IPS-20b (cell line): ENCODE measurements around the gene CXCL12.

Experiments
- H3K27ac ChIP-seq: one replicate; pipeline ENCODE4 v1.5.1; 2013; ENCODE audit warnings: low read length
- H3K27me3 ChIP-seq: 2 replicates; pipeline ENCODE4 v1.6.1; 2013; ENCODE audit warnings: mild to moderate bottlenecking, low read length, inconsistent platforms; ENCODE audit not compliant: insufficient read depth
- H3K36me3 ChIP-seq: 2 replicates; pipeline ENCODE4 v1.6.1; 2013; ENCODE audit warnings: low read depth, mild to moderate bottlenecking, inconsistent platforms, low read length, moderate library complexity; ENCODE audit not compliant: insufficient read depth
- H3K4me1 ChIP-seq: 2 replicates; pipeline ENCODE4 v1.6.1; 2013; ENCODE audit warnings: mild to moderate bottlenecking, control low read depth, inconsistent platforms, low read length, moderate library complexity; ENCODE audit not compliant: insufficient read depth
- H3K4me3 ChIP-seq: 2 replicates; pipeline ENCODE4 v1.5.1; 2013; ENCODE audit warnings: mild to moderate bottlenecking, low read length, inconsistent platforms
- H3K9ac ChIP-seq: 2 replicates; pipeline ENCODE4 v1.6.1; 2013; ENCODE audit warnings: low read depth, mild to moderate bottlenecking, inconsistent platforms, low read length, moderate library complexity
- H3K9me3 ChIP-seq: 2 replicates; pipeline ENCODE4 v1.6.1; 2013; ENCODE audit warnings: mild to moderate bottlenecking, low read depth, low read length, inconsistent platforms; ENCODE audit not compliant: insufficient read depth

Gene CXCL12

DNA sequence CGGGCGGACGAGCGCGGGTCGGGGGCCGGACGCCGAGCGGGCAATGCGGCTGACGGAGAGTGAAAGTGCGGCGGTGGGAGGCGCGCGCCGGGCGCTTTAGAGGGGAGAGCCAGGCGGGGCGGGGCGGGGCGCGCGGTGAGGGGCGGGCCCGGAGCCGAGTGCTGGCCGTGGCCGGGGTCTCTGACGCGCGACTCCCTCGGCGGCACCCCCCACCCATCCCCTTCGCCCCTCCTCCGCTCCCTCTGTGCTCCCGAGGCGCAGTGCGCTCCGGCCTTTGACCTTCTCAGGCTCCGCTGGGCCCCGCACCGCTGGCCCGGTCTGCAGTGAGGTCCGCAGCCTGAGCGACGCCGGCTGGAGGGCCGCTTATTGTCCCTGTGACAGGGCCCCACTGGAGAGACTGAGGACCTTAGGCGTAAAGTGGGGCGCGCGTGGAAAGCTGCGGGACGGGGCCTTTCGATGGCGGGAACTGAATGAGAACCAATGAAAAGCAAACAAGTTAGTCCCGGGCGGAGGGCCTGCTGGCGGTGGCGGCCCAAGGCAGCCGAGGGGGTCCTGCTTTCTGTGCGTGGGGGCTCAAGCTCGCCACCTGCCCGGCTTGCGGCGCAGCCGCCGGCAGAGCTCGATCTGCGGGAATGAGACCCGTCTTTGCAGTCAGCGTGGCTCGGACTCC is at the start of gene CXCL12:
Gene CXCL12 (minus strand): TSS at position 72 of the 670 bp plus-strand sequence. CDS start 92 bp downstream, outside the sequence.
- H3K4me1 ChIP-seq, result peaks cover 28% of the 10 kb centered on the region
- no peak within 1 kb of the TSS for H3K27ac ChIP-seq
- H3K9ac ChIP-seq, result peak within 1 kb of the TSS; percentile 60
- peaks cover 6% of the 10 kb centered on the region for H3K36me3 ChIP-seq
- H3K9me3 ChIP-seq, result no peaks in the 10 kb centered on the region
- H3K4me3 ChIP-seq, result peak within 1 kb of the TSS; percentile 91
- H3K27me3 ChIP-seq, result peaks cover 41% of the 10 kb centered on the region

DNA sequence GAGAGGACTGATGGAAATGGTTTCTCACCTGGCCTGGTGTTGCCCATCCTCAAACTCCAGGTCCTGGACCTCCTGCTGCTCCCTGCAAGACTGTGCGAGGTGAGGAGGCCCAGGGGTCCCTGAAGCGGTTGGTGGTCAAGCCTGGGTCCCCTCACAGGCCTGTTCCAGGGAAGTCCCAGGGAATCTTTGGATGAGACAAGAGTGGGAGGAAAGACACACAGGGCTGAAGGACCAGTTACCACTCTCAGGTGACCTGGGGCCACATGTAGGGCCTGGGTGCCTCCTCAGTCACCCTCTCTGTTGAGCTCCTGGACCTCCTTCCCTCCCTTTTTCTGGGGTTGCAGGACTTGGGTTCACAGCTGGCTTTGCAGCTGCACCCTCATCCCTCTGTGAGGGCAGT is 42.6 kb upstream of the CXCL12 start:
- no peak overlapping the region for H3K4me3 ChIP-seq
- no peak overlapping the region for H3K9ac ChIP-seq
- peaks cover under 1% of the 10 kb centered on the region for H3K9me3 ChIP-seq

DNA sequence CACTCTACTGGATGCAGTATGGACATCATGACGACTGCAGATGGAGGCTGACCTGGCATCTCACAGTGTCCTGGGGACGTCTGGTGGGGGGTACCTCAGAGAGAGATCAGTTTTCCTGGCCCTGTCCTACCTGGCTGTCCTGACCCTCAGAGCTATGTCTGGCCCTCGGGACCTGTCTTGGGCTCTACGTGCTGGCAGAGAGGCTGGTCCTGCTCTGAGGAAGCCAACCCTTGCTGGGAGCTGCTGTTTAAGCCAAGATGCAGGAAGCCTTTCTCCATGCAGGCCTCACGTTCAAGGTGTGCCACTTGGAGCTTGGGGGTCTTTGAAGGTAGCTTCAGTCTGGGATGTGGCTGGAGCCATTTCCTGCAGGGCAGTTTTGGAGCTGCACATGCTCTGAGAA is 42.1 kb upstream of the CXCL12 start:
- H3K4me1 ChIP-seq, result no peaks in the 10 kb centered on the region
- no peaks in the 10 kb centered on the region for H3K36me3 ChIP-seq
- H3K27ac ChIP-seq, result no peak overlapping the region
- no peaks in the 10 kb centered on the region for H3K27me3 ChIP-seq
- H3K9ac ChIP-seq, result no peak overlapping the region
- H3K4me3 ChIP-seq, result no peak overlapping the region
- H3K9me3 ChIP-seq, result no peaks in the 10 kb centered on the region; the same call in 1 of the 2 replicates

More for the DNA sequence above, 42.6 kb upstream of the CXCL12 start:
- Histone ChIP-seq H3K4me1 (no peaks in the 10 kb centered on the region), H3K27me3 (no peaks in the 10 kb centered on the region), H3K27ac (no peak overlapping the region), H3K36me3 (no peaks in the 10 kb centered on the region)

DNA sequence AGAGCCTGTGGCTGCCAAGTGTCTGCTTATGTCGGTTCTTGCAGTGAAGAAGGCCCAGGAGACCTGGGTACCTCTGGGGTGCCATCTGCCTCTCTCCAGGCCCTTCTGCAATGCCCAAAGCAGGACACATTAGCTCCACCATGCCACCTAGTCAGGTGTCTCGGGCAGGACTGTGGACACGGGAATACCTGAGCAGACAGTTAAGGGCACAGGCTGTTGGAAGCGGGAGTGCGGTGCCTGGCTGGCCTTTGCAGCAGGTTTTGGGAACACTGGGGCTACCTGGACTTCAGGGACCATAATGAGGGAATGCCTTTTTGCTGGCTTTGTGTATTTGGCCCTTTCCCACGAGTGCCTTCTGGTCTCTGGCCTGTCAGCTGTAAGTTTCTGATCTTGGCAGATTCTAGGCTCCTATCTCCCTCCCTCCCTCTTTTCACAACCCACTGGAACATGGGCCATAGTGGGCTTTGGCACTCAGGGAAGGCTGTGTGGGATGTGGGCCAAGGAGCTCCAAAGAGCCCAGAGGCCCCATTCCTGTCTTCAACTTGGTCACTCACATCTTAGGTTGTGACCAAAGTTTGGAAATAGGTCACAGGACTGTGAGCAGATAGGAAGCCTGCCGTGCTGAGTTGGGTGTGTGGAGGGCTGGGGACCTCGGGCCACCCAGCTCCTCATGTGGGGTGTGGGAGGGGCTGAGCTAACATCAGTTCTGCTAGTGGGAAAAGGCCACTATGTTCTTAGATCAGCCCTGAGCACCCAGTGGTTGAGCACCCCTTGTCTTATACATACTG is 41.5 kb upstream of the CXCL12 start:
- Histone ChIP-seq H3K36me3 (no peaks in the 10 kb centered on the region), H3K9me3 (no peaks in the 10 kb centered on the region; the same call in 1 of the 2 replicates), H3K9ac (no peak overlapping the region), H3K4me3 (no peak overlapping the region), H3K27ac (no peak overlapping the region), H3K27me3 (no peaks in the 10 kb centered on the region), H3K4me1 (no peaks in the 10 kb centered on the region)

DNA sequence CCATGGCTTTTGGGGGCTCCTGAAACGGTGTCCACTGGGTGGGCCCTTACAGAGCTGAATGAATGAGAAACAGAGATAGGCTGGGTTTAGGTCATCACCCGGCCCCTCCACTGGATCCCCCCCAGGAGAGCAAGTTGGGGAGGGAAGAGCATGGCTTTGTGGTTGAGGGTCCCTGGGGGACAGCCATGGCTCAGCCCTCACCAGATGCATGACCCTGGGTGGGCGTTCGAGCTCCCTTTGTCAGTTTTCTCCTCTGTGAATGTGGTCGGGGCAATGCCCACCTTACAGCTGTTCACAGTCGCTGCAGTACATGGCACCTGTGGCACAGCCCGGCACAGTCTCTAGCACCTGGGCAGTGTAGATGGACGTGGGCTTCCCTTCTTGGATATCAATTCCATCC is 40.6 kb upstream of the CXCL12 start:
- Histone ChIP-seq H3K36me3 (no peaks in the 10 kb centered on the region), H3K27me3 (no peaks in the 10 kb centered on the region), H3K27ac (no peak overlapping the region), H3K9me3 (no peaks in the 10 kb centered on the region), H3K4me1 (no peaks in the 10 kb centered on the region), H3K9ac (no peak overlapping the region), H3K4me3 (no peak overlapping the region)

DNA sequence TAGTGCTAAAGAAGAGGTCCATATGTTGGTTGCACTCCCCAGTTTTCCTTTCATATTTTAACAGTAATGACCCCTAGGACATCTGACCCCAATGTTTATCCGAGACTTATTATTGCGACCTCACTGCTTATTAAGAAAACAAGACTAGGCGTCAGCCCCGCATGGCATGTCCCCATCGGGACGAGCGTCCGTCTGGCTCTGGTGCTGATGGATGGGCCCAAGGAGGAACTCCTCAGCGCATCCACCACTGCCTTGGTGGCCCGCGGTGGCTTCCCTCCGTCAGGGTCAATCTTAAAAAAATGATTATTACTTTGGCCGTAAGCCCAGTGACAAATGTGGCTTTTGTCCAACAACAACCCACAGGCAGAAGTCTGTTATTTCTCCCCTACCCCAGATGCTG is 40.1 kb upstream of the CXCL12 start:
- Histone ChIP-seq H3K27me3 (no peaks in the 10 kb centered on the region), H3K4me1 (no peaks in the 10 kb centered on the region), H3K4me3 (no peak overlapping the region), H3K9ac (no peak overlapping the region), H3K36me3 (no peaks in the 10 kb centered on the region), H3K27ac (no peak overlapping the region), H3K9me3 (no peaks in the 10 kb centered on the region)

DNA sequence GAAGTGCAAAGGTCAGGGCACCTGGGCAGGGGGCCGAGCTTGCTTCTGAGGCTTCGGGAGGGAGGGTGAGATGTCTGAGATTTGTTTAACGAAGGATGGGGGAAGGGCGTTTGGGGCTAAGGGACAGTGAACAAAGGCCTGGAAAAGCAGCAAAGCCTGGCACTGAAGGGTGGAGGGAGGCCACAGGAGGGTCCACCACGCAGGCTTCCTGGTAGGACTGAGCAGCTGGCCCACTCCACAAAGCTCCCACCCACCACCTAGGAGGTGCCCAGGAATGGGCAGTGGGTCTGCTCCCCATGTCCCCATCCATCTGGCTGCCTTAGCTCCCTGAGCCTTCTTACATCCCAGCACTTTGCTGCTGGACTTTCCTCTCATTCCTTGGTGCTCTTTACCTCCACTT is 39.4 kb upstream of the CXCL12 start:
- Histone ChIP-seq H3K9me3 (no peaks in the 10 kb centered on the region), H3K4me3 (no peak overlapping the region), H3K9ac (no peak overlapping the region), H3K36me3 (no peaks in the 10 kb centered on the region), H3K27me3 (no peaks in the 10 kb centered on the region), H3K27ac (no peak overlapping the region), H3K4me1 (no peaks in the 10 kb centered on the region)

DNA sequence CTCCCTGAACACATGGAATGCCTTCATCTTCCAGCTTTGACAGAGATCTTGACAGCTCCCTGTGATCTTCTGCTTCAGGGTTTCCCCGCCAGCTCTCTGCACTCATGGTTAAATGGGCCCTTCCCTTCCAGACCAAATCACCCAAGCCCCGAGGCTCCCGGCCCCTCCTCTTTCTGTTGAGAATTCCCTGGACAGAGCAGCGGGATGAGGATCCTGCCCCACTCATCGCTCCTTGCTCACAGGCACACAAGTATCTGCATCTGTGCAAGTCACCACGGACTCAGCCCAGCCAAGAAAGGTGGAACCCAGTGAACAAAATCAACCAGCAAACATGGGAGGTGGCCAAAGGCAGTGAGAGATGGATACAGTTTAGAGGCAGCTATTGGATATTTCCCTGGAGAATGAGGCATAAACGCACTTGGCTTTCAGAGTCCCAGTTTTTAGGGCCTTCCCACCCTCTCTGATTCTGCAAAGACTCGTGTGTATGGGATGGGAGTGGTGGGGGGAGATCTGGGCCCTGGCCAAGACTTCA is 37.7 kb upstream of the CXCL12 start:
- H3K36me3 ChIP-seq, result no peaks in the 10 kb centered on the region
- no peak overlapping the region for H3K9ac ChIP-seq
- H3K27me3 ChIP-seq, result no peaks in the 10 kb centered on the region
- no peaks in the 10 kb centered on the region for H3K4me1 ChIP-seq
- no peaks in the 10 kb centered on the region for H3K9me3 ChIP-seq
- H3K27ac ChIP-seq, result no peak overlapping the region
- no peak overlapping the region for H3K4me3 ChIP-seq

DNA sequence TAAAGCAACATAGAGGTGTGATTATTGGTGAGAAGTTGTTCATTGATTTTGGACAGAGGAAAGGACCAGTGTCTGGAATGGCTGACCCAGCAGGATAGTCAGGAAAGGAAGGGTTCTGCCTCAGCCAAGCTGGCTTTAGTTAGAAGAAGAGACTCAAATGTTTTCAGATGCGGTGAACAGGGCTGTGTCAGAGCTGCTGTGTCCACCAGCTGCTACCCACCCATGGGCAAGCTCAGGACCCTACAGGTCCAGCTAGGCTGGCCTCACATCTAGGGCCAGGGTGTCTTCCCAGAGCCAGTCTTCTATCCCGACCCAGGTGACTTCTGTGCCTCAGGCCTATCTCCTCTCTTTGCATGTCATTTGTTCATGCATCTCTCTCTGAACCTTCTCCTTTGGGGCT is 37.3 kb upstream of the CXCL12 start:
- H3K27me3 ChIP-seq, result no peaks in the 10 kb centered on the region
- H3K4me1 ChIP-seq, result no peaks in the 10 kb centered on the region
- no peaks in the 10 kb centered on the region for H3K36me3 ChIP-seq
- H3K27ac ChIP-seq, result no peak overlapping the region
- no peak overlapping the region for H3K9ac ChIP-seq
- H3K9me3 ChIP-seq, result no peaks in the 10 kb centered on the region
- H3K4me3 ChIP-seq, result no peak overlapping the region

DNA sequence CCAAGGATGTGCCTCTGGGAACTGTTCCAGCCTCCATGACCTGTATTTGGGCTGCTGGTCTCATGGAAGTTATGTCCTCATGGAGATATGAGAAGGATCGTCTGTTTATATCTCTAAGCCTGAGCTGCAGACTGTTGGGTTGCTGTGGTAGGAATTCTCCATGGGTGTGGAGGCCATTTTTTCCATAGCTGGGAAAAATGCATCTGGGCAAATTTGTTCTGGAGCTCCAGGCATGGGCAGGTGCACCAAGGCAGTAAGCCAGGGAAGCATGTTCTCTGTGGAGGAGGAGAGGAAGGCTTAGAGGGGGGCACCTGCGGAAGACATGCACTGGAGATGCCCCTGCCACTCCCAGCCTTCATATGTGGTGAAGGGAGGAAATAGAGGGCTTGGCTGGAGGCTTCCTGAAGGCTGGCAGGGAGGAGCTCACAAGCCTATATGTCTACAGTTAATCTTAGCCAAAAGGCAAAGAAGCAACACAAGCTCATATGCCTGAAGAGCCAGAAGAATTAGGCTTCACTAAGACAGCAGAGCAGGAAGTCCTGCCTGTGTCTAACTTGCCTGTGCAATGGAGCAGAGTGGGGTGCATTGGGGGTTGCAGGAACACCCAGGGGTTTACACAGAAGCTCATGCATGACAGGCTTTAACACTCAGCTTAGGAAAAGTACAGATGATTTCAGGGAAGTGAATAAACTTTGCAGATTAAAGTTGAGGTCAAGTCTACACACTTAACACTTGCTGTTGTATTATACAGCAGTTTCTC is 35.1 kb upstream of the CXCL12 start:
- Histone ChIP-seq H3K27me3 (no peaks in the 10 kb centered on the region), H3K9me3 (peaks cover 4% of the 10 kb centered on the region; the same call in 1 of the 2 replicates), H3K4me3 (no peak overlapping the region), H3K9ac (no peak overlapping the region), H3K27ac (no peak overlapping the region), H3K36me3 (no peaks in the 10 kb centered on the region), H3K4me1 (no peaks in the 10 kb centered on the region)

DNA sequence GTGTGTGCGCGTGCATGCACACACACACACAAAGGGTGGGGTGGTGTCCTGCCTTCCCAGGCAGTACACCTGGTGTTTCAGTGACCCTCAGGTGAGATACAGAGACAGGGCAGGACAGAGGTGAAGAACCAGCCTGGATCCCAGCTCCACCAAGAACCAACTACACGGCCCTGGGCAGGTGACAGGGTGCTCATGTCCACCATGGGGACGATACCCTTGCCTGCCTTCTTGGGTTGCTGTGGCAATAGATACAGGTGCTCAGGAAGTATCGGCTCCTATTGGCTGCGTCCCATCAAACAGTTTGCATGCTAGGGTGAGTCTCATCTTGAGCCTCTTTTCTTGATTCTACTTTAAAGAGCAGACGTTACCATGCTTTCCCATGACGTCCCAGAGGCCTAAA is 33.7 kb upstream of the CXCL12 start:
- no peaks in the 10 kb centered on the region for H3K4me1 ChIP-seq
- no peak overlapping the region for H3K4me3 ChIP-seq
- no peak overlapping the region for H3K27ac ChIP-seq
- H3K9me3 ChIP-seq, result peaks cover 8% of the 10 kb centered on the region
- H3K9ac ChIP-seq, result no peak overlapping the region
- no peaks in the 10 kb centered on the region for H3K36me3 ChIP-seq
- H3K27me3 ChIP-seq, result no peaks in the 10 kb centered on the region
